ENCODE results near the gene FOXN3. TPM values are rescaled to one million over a fixed set of nuclear protein-coding genes. Genes with fewer than 3 reads are reported as not detected.
A peak's percentile ranks its signal among the peaks of the same experiment; 100 is the strongest.

Gene FOXN3
- total RNA-seq, 2 experiments from 2014 or later = 124 to 127 TPM

DNA sequence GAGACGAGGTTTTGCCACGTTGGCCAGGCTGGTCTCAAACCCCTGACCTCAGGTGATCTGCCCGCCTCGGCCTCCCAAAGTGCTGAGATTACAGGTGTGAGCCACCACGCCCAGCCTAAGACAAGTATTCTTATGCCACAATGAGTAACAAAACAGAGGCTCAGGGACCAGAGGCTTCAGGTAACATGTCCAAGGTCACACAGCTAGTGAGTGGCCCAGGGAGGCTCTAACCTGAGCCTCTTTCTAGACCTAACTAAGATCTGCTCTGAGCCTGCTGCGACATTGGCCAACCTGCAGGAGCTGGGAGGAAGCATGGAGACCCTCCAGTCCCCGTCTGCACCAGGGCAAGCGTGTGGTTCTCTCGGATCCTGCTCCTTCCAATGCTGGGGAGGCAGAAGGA is 77.9 kb downstream of the FOXN3 start:
- ChIA-PET CTCF (interaction anchor here (0.5 kb wide), 1 partner anchor 76 kb away, joined by 4 read pairs; no protein-coding TSS in a partner anchor), POLR2A (no interaction called here)
- Mint-ChIP-seq H3K27ac (no peak overlapping the region), H3K36me3 (ENCODE audit: low read depth) (peaks cover 9% of the 10 kb centered on the region), H3K4me1 (ENCODE audit: low read depth) (peaks cover 58% of the 10 kb centered on the region), H3K9me3 (no peaks in the 10 kb centered on the region), H3K27me3 (no peaks in the 10 kb centered on the region), H3K4me3 (no peak overlapping the region)
- Histone ChIP-seq H3K27ac (ENCODE audit: low read depth in 1 of 2, low read length in 2 of 2) (no peak overlapping the region), H3K4me3 (ENCODE audit: low read length) (no peak overlapping the region), H3K4me1 (ENCODE audit: insufficient read depth, low read length) (peaks cover 7% of the 10 kb centered on the region), H3K27me3 (ENCODE audit: control insufficient read depth in 1 of 2, insufficient read depth in 2 of 2, low read length in 2 of 2) (no peaks in the 10 kb centered on the region), H3K9me3 (ENCODE audit: control insufficient read depth in 1 of 2, insufficient read depth in 1 of 2, low read length in 2 of 2) (no peaks in the 10 kb centered on the region), H3K36me3 (ENCODE audit: insufficient read depth, low read length) (peaks cover 7% of the 10 kb centered on the region)
- DNase-seq (no peak), ATAC-seq (ENCODE audit: poor library complexity) (no peak)
- intact Hi-C loops (cut with DNase I, micrococcal nuclease) = loop anchor here in 1 of 2 experiments (10.0 kb wide), 1 partner anchor 436 kb away; no protein-coding TSS in a partner anchor
- TF ChIP-seq, protein P1, sequence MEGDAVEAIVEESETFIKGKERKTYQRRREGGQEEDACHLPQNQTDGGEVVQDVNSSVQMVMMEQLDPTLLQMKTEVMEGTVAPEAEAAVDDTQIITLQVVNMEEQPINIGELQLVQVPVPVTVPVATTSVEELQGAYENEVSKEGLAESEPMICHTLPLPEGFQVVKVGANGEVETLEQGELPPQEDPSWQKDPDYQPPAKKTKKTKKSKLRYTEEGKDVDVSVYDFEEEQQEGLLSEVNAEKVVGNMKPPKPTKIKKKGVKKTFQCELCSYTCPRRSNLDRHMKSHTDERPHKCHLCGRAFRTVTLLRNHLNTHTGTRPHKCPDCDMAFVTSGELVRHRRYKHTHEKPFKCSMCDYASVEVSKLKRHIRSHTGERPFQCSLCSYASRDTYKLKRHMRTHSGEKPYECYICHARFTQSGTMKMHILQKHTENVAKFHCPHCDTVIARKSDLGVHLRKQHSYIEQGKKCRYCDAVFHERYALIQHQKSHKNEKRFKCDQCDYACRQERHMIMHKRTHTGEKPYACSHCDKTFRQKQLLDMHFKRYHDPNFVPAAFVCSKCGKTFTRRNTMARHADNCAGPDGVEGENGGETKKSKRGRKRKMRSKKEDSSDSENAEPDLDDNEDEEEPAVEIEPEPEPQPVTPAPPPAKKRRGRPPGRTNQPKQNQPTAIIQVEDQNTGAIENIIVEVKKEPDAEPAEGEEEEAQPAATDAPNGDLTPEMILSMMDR (IDR thresholded peaks at IDR 0.05) = no peak

DNA sequence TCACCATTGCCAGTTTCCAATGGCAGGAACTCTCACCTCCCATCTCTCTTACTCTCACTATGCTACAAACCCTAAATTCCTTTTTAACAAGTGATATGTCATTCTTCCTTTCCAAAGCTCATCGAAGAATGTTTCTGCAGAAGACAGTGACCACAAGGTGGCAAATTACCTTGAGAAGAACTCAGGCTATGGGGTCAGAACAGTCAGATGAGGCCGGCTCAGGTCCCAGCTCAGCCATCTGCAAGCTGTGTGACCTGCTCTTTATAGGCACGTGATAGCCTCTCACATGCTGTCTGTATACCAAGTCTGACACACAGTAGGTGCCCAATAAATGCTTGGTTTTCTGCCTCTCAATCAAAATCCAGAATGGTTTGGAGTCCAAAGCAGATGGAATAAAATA is 80.7 kb downstream of the FOXN3 start:
- H3K27ac ChIP-seq (ENCODE audit: low read depth in 1 of 2, low read length in 2 of 2) = no peak overlapping the region
- intact Hi-C loops (cut with DNase I, micrococcal nuclease) = loop anchor here in 1 of 2 experiments (10.0 kb wide), 1 partner anchor 438 kb away; no protein-coding TSS in a partner anchor
- H3K4me1 ChIP-seq (ENCODE audit: insufficient read depth, low read length) = peaks cover 7% of the 10 kb centered on the region
- no peak overlapping the region for H3K4me3 ChIP-seq (ENCODE audit: low read length)
- peaks cover 7% of the 10 kb centered on the region for H3K36me3 ChIP-seq (ENCODE audit: insufficient read depth, low read length)
- ATAC-seq (ENCODE audit: poor library complexity) (no peak), DNase-seq (peak in 4 of 14 experiments; percentile 7 to 47 (median 30))
- Mint-ChIP-seq H3K9me3 (no peaks in the 10 kb centered on the region), H3K4me1 (ENCODE audit: low read depth) (peaks cover 60% of the 10 kb centered on the region), H3K4me3 (no peak overlapping the region), H3K36me3 (ENCODE audit: low read depth) (peaks cover 22% of the 10 kb centered on the region), H3K27ac (no peak overlapping the region), H3K27me3 (no peaks in the 10 kb centered on the region)
- CTCF ChIA-PET = interaction anchor here (1.0 kb wide), 1 partner anchor 322 kb away, joined by 3 read pairs; no protein-coding TSS in a partner anchor
- TF ChIP-seq, protein P1 (IDR thresholded peaks at IDR 0.05) = no peak
- H3K9me3 ChIP-seq (ENCODE audit: control insufficient read depth in 1 of 2, insufficient read depth in 1 of 2, low read length in 2 of 2) = no peaks in the 10 kb centered on the region
- no peaks in the 10 kb centered on the region for H3K27me3 ChIP-seq (ENCODE audit: control insufficient read depth in 1 of 2, insufficient read depth in 2 of 2, low read length in 2 of 2)
- POLR2A ChIA-PET = interaction anchor here (0.5 to 1.2 kb wide), 3 partner anchors 28 to 174 kb away, joined by 3 read pairs; no protein-coding TSS in a partner anchor

DNA sequence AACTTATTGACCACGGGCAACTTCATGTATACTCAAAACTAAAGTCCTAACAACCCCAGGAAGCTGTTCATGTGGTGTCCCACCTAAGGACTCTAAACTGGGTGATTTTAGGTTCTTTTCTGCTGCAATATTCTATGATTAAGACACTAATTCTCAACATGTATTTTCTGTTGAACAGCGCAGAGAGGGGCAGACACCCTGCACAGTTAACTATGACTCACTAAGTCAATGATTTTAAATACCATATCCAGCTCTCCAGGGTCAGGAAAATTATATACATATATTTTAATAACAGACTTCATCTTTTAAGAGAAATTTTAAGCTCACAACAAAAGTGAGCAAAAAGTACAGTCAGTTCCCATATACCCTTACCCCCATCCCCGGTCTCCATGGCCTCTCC is 85.0 kb downstream of the FOXN3 start:
- CTCF ChIA-PET = no interaction called here
- peaks cover 60% of the 10 kb centered on the region for H3K4me1 Mint-ChIP-seq (ENCODE audit: low read depth)
- ATAC-seq (ENCODE audit: poor library complexity) = no peak

More for the DNA sequence above, 85.0 kb downstream of the FOXN3 start:
- peaks cover 30% of the 10 kb centered on the region for H3K36me3 Mint-ChIP-seq (ENCODE audit: low read depth)
- Histone ChIP-seq H3K4me1 (ENCODE audit: insufficient read depth, low read length) (peaks cover 11% of the 10 kb centered on the region), H3K27me3 (ENCODE audit: control insufficient read depth in 1 of 2, insufficient read depth in 2 of 2, low read length in 2 of 2) (no peaks in the 10 kb centered on the region), H3K4me3 (ENCODE audit: low read length) (no peak overlapping the region), H3K27ac (ENCODE audit: low read depth in 1 of 2, low read length in 2 of 2) (no peak overlapping the region), H3K36me3 (ENCODE audit: insufficient read depth, low read length) (peaks cover 11% of the 10 kb centered on the region), H3K9me3 (ENCODE audit: control insufficient read depth in 1 of 2, insufficient read depth in 1 of 2, low read length in 2 of 2) (no peaks in the 10 kb centered on the region)
- H3K27me3 Mint-ChIP-seq = no peaks in the 10 kb centered on the region
- POLR2A ChIA-PET = no interaction called here
- H3K4me3 Mint-ChIP-seq = no peak overlapping the region
- no peaks in the 10 kb centered on the region for H3K9me3 Mint-ChIP-seq
- DNase-seq = no peak
- no peak overlapping the region for H3K27ac Mint-ChIP-seq
- TF ChIP-seq, protein P1 (IDR thresholded peaks at IDR 0.05) = no peak
- intact Hi-C loops (cut with DNase I, micrococcal nuclease) = loop anchor here in 1 of 2 experiments (10.0 kb wide), 1 partner anchor 443 kb away; no protein-coding TSS in a partner anchor
